T-helper 2 cell treated with Interferon-gamma antibody and Interleukin-4, amounts not matched to agents 5 μg/mL and 100 μg/mL, for 36 hours (primary cell): ENCODE results near the gene MAD1L1.
A peak's percentile ranks its signal among the peaks of the same experiment; 100 is the strongest.
"Not testable (repeated sequence)": the region's sequence is repeated elsewhere in the genome, so short reads cannot be mapped to it uniquely, and the experiment has no call there.

Source experiments
- DNase-seq: peaks from one replicate; pipeline ENCODE4 v3.0.0; 2021; ENCODE audit warnings: low spot score
- H3K27ac Mint-ChIP-seq: one replicate; pipeline ENCODE4 v1.8.0; 2021; ENCODE audit warnings: mild to moderate bottlenecking, mixed read lengths
- H3K27me3 Mint-ChIP-seq: one replicate; pipeline ENCODE4 v1.8.0; 2021; ENCODE audit warnings: low read depth, mixed read lengths
- H3K36me3 Mint-ChIP-seq: one replicate; pipeline ENCODE4 v1.8.0; 2021; ENCODE audit warnings: low read depth, mixed read lengths
- H3K4me1 Mint-ChIP-seq: one replicate; pipeline ENCODE4 v1.8.0; 2021; ENCODE audit warnings: low read depth, mixed read lengths
- H3K4me3 Mint-ChIP-seq: one replicate; pipeline ENCODE4 v1.8.0; 2022; ENCODE audit warnings: mild to moderate bottlenecking, moderate library complexity, mixed read lengths
- H3K9me3 Mint-ChIP-seq: one replicate; pipeline ENCODE4 v1.8.0; 2021; ENCODE audit warnings: mixed read lengths

MAD1L1 gene

GRCh38 chr7:2269089-2269990 lies 36.6 kb upstream of the MAD1L1 start:
- H3K4me3 Mint-ChIP-seq, H3K27ac Mint-ChIP-seq, DNase-seq, H3K27me3 Mint-ChIP-seq, H3K9me3 Mint-ChIP-seq, H3K36me3 Mint-ChIP-seq, H3K4me1 Mint-ChIP-seq: not testable (repeated sequence)

GRCh38 chr7:2266911-2267310 lies 34.2 kb upstream of the MAD1L1 start:
- DNase-seq = no peak
- no peak overlapping the region for H3K27ac Mint-ChIP-seq
- H3K9me3 Mint-ChIP-seq = no peaks in the 10 kb centered on the region
- H3K4me3 Mint-ChIP-seq = no peak overlapping the region
- H3K27me3 Mint-ChIP-seq = no peaks in the 10 kb centered on the region
- peaks cover under 1% of the 10 kb centered on the region for H3K4me1 Mint-ChIP-seq
- H3K36me3 Mint-ChIP-seq = peaks cover 6% of the 10 kb centered on the region

GRCh38 chr7:2264158-2264557 lies 31.4 kb upstream of the MAD1L1 start:
- Mint-ChIP-seq H3K4me1 (peaks cover 6% of the 10 kb centered on the region), H3K9me3 (no peaks in the 10 kb centered on the region)

GRCh38 chr7:2263176-2263575 lies 30.4 kb upstream of the MAD1L1 start:
- peaks cover 4% of the 10 kb centered on the region for H3K36me3 Mint-ChIP-seq
- peaks cover 6% of the 10 kb centered on the region for H3K4me1 Mint-ChIP-seq
- H3K9me3 Mint-ChIP-seq = no peaks in the 10 kb centered on the region
- H3K27ac Mint-ChIP-seq = no peak overlapping the region
- no peak for DNase-seq
- no peaks in the 10 kb centered on the region for H3K27me3 Mint-ChIP-seq
- H3K4me3 Mint-ChIP-seq = no peak overlapping the region

More at GRCh38 chr7:2264158-2264557, 31.4 kb upstream of the MAD1L1 start:
- no peak overlapping the region for H3K4me3 Mint-ChIP-seq
- no peak for DNase-seq
- no peaks in the 10 kb centered on the region for H3K27me3 Mint-ChIP-seq
- peaks cover 4% of the 10 kb centered on the region for H3K36me3 Mint-ChIP-seq
- H3K27ac Mint-ChIP-seq = no peak overlapping the region

GRCh38 chr7:2261611-2262010 lies 28.9 kb upstream of the MAD1L1 start:
- peak overlapping the region; percentile 57 for H3K4me3 Mint-ChIP-seq
- peaks cover 4% of the 10 kb centered on the region for H3K36me3 Mint-ChIP-seq
- no peaks in the 10 kb centered on the region for H3K27me3 Mint-ChIP-seq
- H3K27ac Mint-ChIP-seq = peak overlapping the region; percentile 81
- H3K4me1 Mint-ChIP-seq = peaks cover 6% of the 10 kb centered on the region
- no peak for DNase-seq
- no peaks in the 10 kb centered on the region for H3K9me3 Mint-ChIP-seq

- Mint-ChIP-seq H3K27me3 (no peaks in the 10 kb centered on the region), H3K27ac (no peak overlapping the region), H3K4me3 (no peak overlapping the region), H3K9me3 (no peaks in the 10 kb centered on the region), H3K4me1 (peaks cover 6% of the 10 kb centered on the region), H3K36me3 (peaks cover 4% of the 10 kb centered on the region)
- no peak for DNase-seq
These were observed 28.1 kb upstream of the MAD1L1 start for GRCh38 chr7:2260820-2261219.

GRCh38 chr7:2259480-2259879 lies 26.7 kb upstream of the MAD1L1 start:
- Mint-ChIP-seq H3K4me1 (peaks cover 6% of the 10 kb centered on the region), H3K9me3 (no peaks in the 10 kb centered on the region), H3K4me3 (no peak overlapping the region), H3K27ac (peak overlapping the region; percentile 18), H3K36me3 (peaks cover 5% of the 10 kb centered on the region), H3K27me3 (no peaks in the 10 kb centered on the region)
- DNase-seq = no peak

- peaks cover 6% of the 10 kb centered on the region for H3K4me1 Mint-ChIP-seq
- no peaks in the 10 kb centered on the region for H3K9me3 Mint-ChIP-seq
- no peak overlapping the region for H3K27ac Mint-ChIP-seq
- H3K36me3 Mint-ChIP-seq = peaks cover 2% of the 10 kb centered on the region
- no peaks in the 10 kb centered on the region for H3K27me3 Mint-ChIP-seq
- no peak for DNase-seq
- no peak overlapping the region for H3K4me3 Mint-ChIP-seq
These were observed 26.1 kb upstream of the MAD1L1 start for GRCh38 chr7:2258661-2259365.

- Mint-ChIP-seq H3K4me1 (peaks cover 6% of the 10 kb centered on the region), H3K9me3 (no peaks in the 10 kb centered on the region), H3K4me3 (no peak overlapping the region), H3K27ac (no peak overlapping the region), H3K27me3 (no peaks in the 10 kb centered on the region), H3K36me3 (peaks cover 2% of the 10 kb centered on the region)
- no peak for DNase-seq
These were observed 24.9 kb upstream of the MAD1L1 start for GRCh38 chr7:2257651-2258050.

GRCh38 chr7:2257046-2257551 lies 24.4 kb upstream of the MAD1L1 start:
- Mint-ChIP-seq H3K27ac (no peak overlapping the region), H3K27me3 (no peaks in the 10 kb centered on the region), H3K9me3 (no peaks in the 10 kb centered on the region), H3K4me1 (peaks cover 6% of the 10 kb centered on the region), H3K4me3 (no peak overlapping the region), H3K36me3 (peaks cover 2% of the 10 kb centered on the region)
- DNase-seq = no peak

GRCh38 chr7:2256306-2257045 lies 23.7 kb upstream of the MAD1L1 start:
- no peak for DNase-seq
- Mint-ChIP-seq H3K4me3 (no peak overlapping the region), H3K4me1 (peaks cover under 1% of the 10 kb centered on the region), H3K36me3 (peaks cover 2% of the 10 kb centered on the region), H3K9me3 (no peaks in the 10 kb centered on the region), H3K27ac (peak overlapping the region; percentile 20), H3K27me3 (no peaks in the 10 kb centered on the region)

- H3K27me3 Mint-ChIP-seq = no peaks in the 10 kb centered on the region
- no peak overlapping the region for H3K27ac Mint-ChIP-seq
- DNase-seq = no peak
- no peaks in the 10 kb centered on the region for H3K4me1 Mint-ChIP-seq
- H3K4me3 Mint-ChIP-seq = no peak overlapping the region
- peaks cover 4% of the 10 kb centered on the region for H3K36me3 Mint-ChIP-seq
- no peaks in the 10 kb centered on the region for H3K9me3 Mint-ChIP-seq
These were observed 22.7 kb upstream of the MAD1L1 start for GRCh38 chr7:2255145-2256139.
